Neural cell (in vitro differentiated cells): Measurements from ENCODE around the gene SGCD. TPM values are rescaled to one million over a fixed set of nuclear protein-coding genes. Genes with fewer than 3 reads are reported as not detected.

Experiments used
- H2AFZ ChIP-seq: fragments of 200-600, 300-800 bp; sonication (generic), shearing (Covaris generic); 2 replicates; pipeline ENCODE4 v1.6.0; 2014; ENCODE audit warnings: low read depth, mild to moderate bottlenecking, antibody characterized with exemption, low read length, moderate library complexity
- H3F3A ChIP-seq: fragments of 200-600 bp; shearing (Covaris generic); 2 replicates; pipeline ENCODE4 v1.6.1; 2016; ENCODE audit warnings: mild to moderate bottlenecking, moderate library complexity, mixed read lengths, antibody characterized with exemption, low read length; ENCODE audit not compliant: insufficient read depth, poor library complexity, severe bottlenecking
- H3K27ac ChIP-seq: fragments of 200-600, 300-800 bp; sonication (generic), shearing (Covaris generic); 2 replicates; pipeline ENCODE4 v1.5.1; 2014; ENCODE audit warnings: mild to moderate bottlenecking, low read length, moderate library complexity
- H3K27me3 ChIP-seq: fragments of 300-800, 200-600 bp; sonication (generic), shearing (Covaris generic); 2 replicates; pipeline ENCODE4 v1.6.0; 2014; ENCODE audit warnings: mild to moderate bottlenecking, low read depth, low read length, moderate library complexity; ENCODE audit not compliant: insufficient read depth
- H3K36me3 ChIP-seq: fragments of 300-800, 200-600 bp; sonication (generic), shearing (Covaris generic); 2 replicates; pipeline ENCODE4 v1.5.1; 2014; ENCODE audit warnings: mild to moderate bottlenecking, antibody characterized with exemption, low read length, moderate library complexity; ENCODE audit not compliant: insufficient read depth
- H3K4me2 ChIP-seq: fragments of 300-800, 200-600 bp; sonication (generic), shearing (Covaris generic); 2 replicates; pipeline ENCODE4 v1.6.0; 2014; ENCODE audit warnings: mild to moderate bottlenecking, low read length
- H3K4me3 ChIP-seq: fragments of 300-800, 200-600 bp; sonication (generic), shearing (Covaris generic); 2 replicates; pipeline ENCODE4 v1.5.1; 2014; ENCODE audit warnings: mild to moderate bottlenecking, low read length, moderate library complexity
- H3K79me2 ChIP-seq: fragments of 200-600 bp; shearing (Covaris generic); replicated peaks from 2 replicates; pipeline ENCODE4 v1.6.0; 2014; ENCODE audit warnings: mild to moderate bottlenecking, low read length, moderate library complexity; ENCODE audit not compliant: insufficient read depth
- H3K9ac ChIP-seq: fragments of 300-800, 200-600 bp; sonication (generic), shearing (Covaris generic); 2 replicates; pipeline ENCODE4 v1.6.1; 2016; ENCODE audit warnings: mild to moderate bottlenecking, low read length, mixed read lengths
- H3K9me2 ChIP-seq: fragments of 200-600 bp; shearing (Covaris generic); 2 replicates; pipeline ENCODE4 v1.6.1; 2016; ENCODE audit warnings: mild to moderate bottlenecking, low read length, mixed read lengths; ENCODE audit not compliant: insufficient read depth
- H3K9me3 ChIP-seq: fragments of 200-600, 300-800 bp; sonication (generic), shearing (Covaris generic); 2 replicates; pipeline ENCODE4 v1.6.1; 2016; ENCODE audit warnings: mild to moderate bottlenecking, mixed run types, low read length, moderate library complexity, mixed read lengths
- H4K20me1 ChIP-seq: fragments of 200-600 bp; shearing (Covaris generic); 2 replicates; pipeline ENCODE4 v1.6.1; 2016; ENCODE audit warnings: mild to moderate bottlenecking, mixed run types; ENCODE audit not compliant: insufficient read depth
- EP300 ChIP-seq: fragments of 450-650 bp; conservative IDR thresholded peaks from 2 replicates; pipeline ENCODE4 v1.6.1; 2014; ENCODE audit warnings: antibody characterized with exemption, mild to moderate bottlenecking, moderate library complexity; ENCODE audit not compliant: poor library complexity, severe bottlenecking
- EZH2 ChIP-seq: fragments of 200-600, 300-800 bp; shearing (Covaris generic), sonication (generic); IDR thresholded peaks from 2 replicates; pipeline ENCODE4 v1.6.1; 2014; ENCODE audit warnings: antibody characterized with exemption, low read length, borderline replicate concordance, mild to moderate bottlenecking; ENCODE audit not compliant: insufficient read depth, poor library complexity, severe bottlenecking
- MXI1 ChIP-seq: fragments of 450-650 bp; conservative IDR thresholded peaks from 2 replicates; pipeline ENCODE4 v1.6.1; 2014; ENCODE audit warnings: antibody characterized with exemption, mild to moderate bottlenecking; ENCODE audit not compliant: poor library complexity, severe bottlenecking
- POLR2AphosphoS5 ChIP-seq: IDR thresholded peaks from 2 replicates; pipeline ENCODE4 v1.6.1; 2012
- RAD21 ChIP-seq: fragments of 450-650 bp; conservative IDR thresholded peaks from 2 replicates; pipeline ENCODE4 v1.6.1; 2014; ENCODE audit warnings: antibody characterized with exemption, mild to moderate bottlenecking, moderate library complexity
- SMC3 ChIP-seq: fragments of 450-650 bp; conservative IDR thresholded peaks from 2 replicates; pipeline ENCODE4 v1.6.1; 2014; ENCODE audit warnings: antibody characterized with exemption, mild to moderate bottlenecking, moderate library complexity; ENCODE audit not compliant: poor library complexity
- TAF1 ChIP-seq: IDR thresholded peaks from 2 replicates; pipeline ENCODE4 v1.6.1; 2012; ENCODE audit warnings: low read depth
- polyA plus RNA-seq: library from polyadenylated mRNA; depleted of rRNA; stranded (reverse); fragments of >200 nt; gene quantifications from 2 replicates; pipeline ENCODE4 v1.2.3, GENCODE V29; 2014
- TF ChIP-seq, protein P1 (sequence below): IDR thresholded peaks from 2 replicates; pipeline ENCODE4 v1.6.1; 2012; ENCODE audit warnings: borderline replicate concordance
- TF ChIP-seq, protein P2 (sequence below): fragments of 450-650 bp; IDR thresholded peaks from 2 replicates; pipeline ENCODE4 v1.5.1; 2014; ENCODE audit warnings: antibody characterized with exemption, mild to moderate bottlenecking, moderate library complexity; ENCODE audit not compliant: poor library complexity, severe bottlenecking

The SGCD gene
- polyA plus RNA-seq, 1 donor from 2014 or later = 3.4 TPM

DNA sequence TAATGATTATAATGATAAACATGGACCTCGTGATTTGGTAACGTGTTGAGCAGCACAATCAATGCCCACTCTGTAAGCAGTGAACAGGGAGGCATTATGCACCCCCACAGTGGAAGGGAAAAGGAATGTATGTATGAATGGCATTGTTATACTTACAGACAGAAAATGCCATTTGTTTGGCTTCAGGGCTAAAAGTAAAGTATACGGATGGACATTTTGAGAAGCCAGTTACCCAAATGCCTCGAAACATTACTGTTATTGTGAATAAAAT is 262.9 kb downstream of the SGCD start:
- H3K9ac ChIP-seq = no peak overlapping the region
- no peaks in the 10 kb centered on the region for H4K20me1 ChIP-seq
- TF ChIP-seq, protein P1, sequence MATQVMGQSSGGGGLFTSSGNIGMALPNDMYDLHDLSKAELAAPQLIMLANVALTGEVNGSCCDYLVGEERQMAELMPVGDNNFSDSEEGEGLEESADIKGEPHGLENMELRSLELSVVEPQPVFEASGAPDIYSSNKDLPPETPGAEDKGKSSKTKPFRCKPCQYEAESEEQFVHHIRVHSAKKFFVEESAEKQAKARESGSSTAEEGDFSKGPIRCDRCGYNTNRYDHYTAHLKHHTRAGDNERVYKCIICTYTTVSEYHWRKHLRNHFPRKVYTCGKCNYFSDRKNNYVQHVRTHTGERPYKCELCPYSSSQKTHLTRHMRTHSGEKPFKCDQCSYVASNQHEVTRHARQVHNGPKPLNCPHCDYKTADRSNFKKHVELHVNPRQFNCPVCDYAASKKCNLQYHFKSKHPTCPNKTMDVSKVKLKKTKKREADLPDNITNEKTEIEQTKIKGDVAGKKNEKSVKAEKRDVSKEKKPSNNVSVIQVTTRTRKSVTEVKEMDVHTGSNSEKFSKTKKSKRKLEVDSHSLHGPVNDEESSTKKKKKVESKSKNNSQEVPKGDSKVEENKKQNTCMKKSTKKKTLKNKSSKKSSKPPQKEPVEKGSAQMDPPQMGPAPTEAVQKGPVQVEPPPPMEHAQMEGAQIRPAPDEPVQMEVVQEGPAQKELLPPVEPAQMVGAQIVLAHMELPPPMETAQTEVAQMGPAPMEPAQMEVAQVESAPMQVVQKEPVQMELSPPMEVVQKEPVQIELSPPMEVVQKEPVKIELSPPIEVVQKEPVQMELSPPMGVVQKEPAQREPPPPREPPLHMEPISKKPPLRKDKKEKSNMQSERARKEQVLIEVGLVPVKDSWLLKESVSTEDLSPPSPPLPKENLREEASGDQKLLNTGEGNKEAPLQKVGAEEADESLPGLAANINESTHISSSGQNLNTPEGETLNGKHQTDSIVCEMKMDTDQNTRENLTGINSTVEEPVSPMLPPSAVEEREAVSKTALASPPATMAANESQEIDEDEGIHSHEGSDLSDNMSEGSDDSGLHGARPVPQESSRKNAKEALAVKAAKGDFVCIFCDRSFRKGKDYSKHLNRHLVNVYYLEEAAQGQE = no peak
- TF ChIP-seq EZH2 (no peak), SMC3 (no peak), POLR2AphosphoS5 (no peak), RAD21 (no peak), TAF1 (no peak), EP300 (no peak), MXI1 (no peak)
- TF ChIP-seq, protein P2, sequence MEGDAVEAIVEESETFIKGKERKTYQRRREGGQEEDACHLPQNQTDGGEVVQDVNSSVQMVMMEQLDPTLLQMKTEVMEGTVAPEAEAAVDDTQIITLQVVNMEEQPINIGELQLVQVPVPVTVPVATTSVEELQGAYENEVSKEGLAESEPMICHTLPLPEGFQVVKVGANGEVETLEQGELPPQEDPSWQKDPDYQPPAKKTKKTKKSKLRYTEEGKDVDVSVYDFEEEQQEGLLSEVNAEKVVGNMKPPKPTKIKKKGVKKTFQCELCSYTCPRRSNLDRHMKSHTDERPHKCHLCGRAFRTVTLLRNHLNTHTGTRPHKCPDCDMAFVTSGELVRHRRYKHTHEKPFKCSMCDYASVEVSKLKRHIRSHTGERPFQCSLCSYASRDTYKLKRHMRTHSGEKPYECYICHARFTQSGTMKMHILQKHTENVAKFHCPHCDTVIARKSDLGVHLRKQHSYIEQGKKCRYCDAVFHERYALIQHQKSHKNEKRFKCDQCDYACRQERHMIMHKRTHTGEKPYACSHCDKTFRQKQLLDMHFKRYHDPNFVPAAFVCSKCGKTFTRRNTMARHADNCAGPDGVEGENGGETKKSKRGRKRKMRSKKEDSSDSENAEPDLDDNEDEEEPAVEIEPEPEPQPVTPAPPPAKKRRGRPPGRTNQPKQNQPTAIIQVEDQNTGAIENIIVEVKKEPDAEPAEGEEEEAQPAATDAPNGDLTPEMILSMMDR = no peak
- H3K36me3 ChIP-seq = no peaks in the 10 kb centered on the region
- no peaks in the 10 kb centered on the region for H3K9me3 ChIP-seq
- no peak overlapping the region for H2AFZ ChIP-seq
- no peaks in the 10 kb centered on the region for H3K27me3 ChIP-seq
- H3F3A ChIP-seq = no peaks in the 10 kb centered on the region
- no peaks in the 10 kb centered on the region for H3K79me2 ChIP-seq
- no peaks in the 10 kb centered on the region for H3K9me2 ChIP-seq
- H3K27ac ChIP-seq = no peak overlapping the region
- H3K4me2 ChIP-seq = no peak overlapping the region
- no peak overlapping the region for H3K4me3 ChIP-seq

DNA sequence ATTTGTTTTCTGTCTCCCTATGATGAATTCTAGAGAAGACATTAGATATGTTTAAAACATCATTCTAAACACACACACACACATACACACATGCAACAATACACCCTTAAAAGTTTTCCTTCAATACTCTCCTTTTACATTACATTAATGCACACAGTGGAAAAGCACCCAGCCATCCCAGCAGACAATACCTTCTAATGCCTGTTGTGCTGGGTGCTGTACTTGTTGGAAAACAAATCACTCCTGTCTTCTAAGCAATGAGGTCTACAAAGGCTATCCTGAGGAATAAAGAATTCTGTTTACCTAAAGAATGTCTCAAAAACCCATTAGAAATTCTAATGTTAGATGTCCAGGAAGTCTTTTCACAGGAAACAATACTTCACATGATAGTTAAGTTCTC is 264.0 kb downstream of the SGCD start:
- H3K27ac ChIP-seq = no peak overlapping the region
- no peak overlapping the region for H3K4me3 ChIP-seq
- H3K4me2 ChIP-seq = no peak overlapping the region
- no peaks in the 10 kb centered on the region for H3F3A ChIP-seq
- no peak overlapping the region for H3K9ac ChIP-seq
- H3K79me2 ChIP-seq = no peaks in the 10 kb centered on the region
- no peaks in the 10 kb centered on the region for H3K9me2 ChIP-seq
- no peaks in the 10 kb centered on the region for H3K9me3 ChIP-seq
- H3K27me3 ChIP-seq = no peaks in the 10 kb centered on the region
- no peaks in the 10 kb centered on the region for H4K20me1 ChIP-seq
- H3K36me3 ChIP-seq = no peaks in the 10 kb centered on the region
- TF ChIP-seq, protein P1 = no peak
- TF ChIP-seq EZH2 (no peak), MXI1 (no peak), POLR2AphosphoS5 (no peak)
- no peak overlapping the region for H2AFZ ChIP-seq
